ENCODE results near the gene TMEM178B. TPM values are rescaled to one million over a fixed set of nuclear protein-coding genes. Genes with fewer than 3 reads are reported as not detected.

Gene TMEM178B
- total RNA-seq, 2 donors from 2014 or later, result 1.7 to 4.1 TPM

GRCh38 chr7:141074162-141074991, 513 bp downstream of the TMEM178B start:
- 1 to 4% methylated on average over 26 to 75 of the region's 75 CpGs for WGBS, 2 experiments (ENCODE audit: insufficient coverage in 1 of 2, insufficient read length in 1 of 2)
- peaks cover 20% of the 10 kb centered on the region for H3K4me1 Mint-ChIP-seq
- H3K4me3 ChIP-seq (ENCODE audit: low read length), result peak overlapping the region; percentile 80
- no peak overlapping the region for H3K9ac ChIP-seq (ENCODE audit: extremely low read depth, low read length, poor library complexity, severe bottlenecking)
- H3K9me3 ChIP-seq (ENCODE audit: control insufficient read depth, low read length), result no peaks in the 10 kb centered on the region
- H3K27ac Mint-ChIP-seq, result no peak overlapping the region
- peak; percentile 20 for TF ChIP-seq CTCF (conservative IDR thresholded peaks at IDR 0.05)
- H3K36me3 Mint-ChIP-seq (ENCODE audit: low read depth), result no peaks in the 10 kb centered on the region
- H3K9me3 Mint-ChIP-seq, result no peaks in the 10 kb centered on the region
- H3K27ac ChIP-seq (ENCODE audit: low read depth, low read length), result no peak overlapping the region
- H3K4me1 ChIP-seq (ENCODE audit: control insufficient read depth, insufficient read depth, low read length), result peaks cover 4% of the 10 kb centered on the region
- DNase-seq, result peak; percentile 87
- peaks cover 43% of the 10 kb centered on the region for H3K27me3 Mint-ChIP-seq (ENCODE audit: insufficient read depth)
- H3K4me3 Mint-ChIP-seq, result peak overlapping the region; percentile 67
- H3K36me3 ChIP-seq (ENCODE audit: control insufficient read depth, insufficient read depth, low read length), result no peaks in the 10 kb centered on the region
- H3K27me3 ChIP-seq (ENCODE audit: control insufficient read depth, insufficient read depth, low read length, poor library complexity, severe bottlenecking), result peaks cover 70% of the 10 kb centered on the region

GRCh38 chr7:141074997-141075396, 1.1 kb downstream of the TMEM178B start:
- WGBS, 2 experiments (ENCODE audit: insufficient coverage in 1 of 2, insufficient read length in 1 of 2), result 5 to 48% methylated on average over 2 to 4 of the region's 4 CpGs
- H3K36me3 Mint-ChIP-seq (ENCODE audit: low read depth), result no peaks in the 10 kb centered on the region
- Histone ChIP-seq H3K9ac (ENCODE audit: extremely low read depth, low read length, poor library complexity, severe bottlenecking) (no peak overlapping the region), H3K27ac (ENCODE audit: low read depth, low read length) (no peak overlapping the region), H3K9me3 (ENCODE audit: control insufficient read depth, low read length) (no peaks in the 10 kb centered on the region), H3K4me1 (ENCODE audit: control insufficient read depth, insufficient read depth, low read length) (peaks cover 4% of the 10 kb centered on the region), H3K4me3 (ENCODE audit: low read length) (peak overlapping the region; percentile 80), H3K36me3 (ENCODE audit: control insufficient read depth, insufficient read depth, low read length) (no peaks in the 10 kb centered on the region), H3K27me3 (ENCODE audit: control insufficient read depth, insufficient read depth, low read length, poor library complexity, severe bottlenecking) (peaks cover 64% of the 10 kb centered on the region)
- DNase-seq, result no peak
- H3K27me3 Mint-ChIP-seq (ENCODE audit: insufficient read depth), result peaks cover 38% of the 10 kb centered on the region
- H3K27ac Mint-ChIP-seq, result no peak overlapping the region
- peaks cover 20% of the 10 kb centered on the region for H3K4me1 Mint-ChIP-seq
- no peaks in the 10 kb centered on the region for H3K9me3 Mint-ChIP-seq
- no peak for TF ChIP-seq CTCF (conservative IDR thresholded peaks at IDR 0.05)
- peak overlapping the region; percentile 67 for H3K4me3 Mint-ChIP-seq

- no peak for TF ChIP-seq CTCF (conservative IDR thresholded peaks at IDR 0.05)
- no peaks in the 10 kb centered on the region for H3K36me3 ChIP-seq (ENCODE audit: control insufficient read depth, insufficient read depth, low read length)
- Mint-ChIP-seq H3K36me3 (ENCODE audit: low read depth) (no peaks in the 10 kb centered on the region), H3K27ac (no peak overlapping the region), H3K4me1 (peaks cover 11% of the 10 kb centered on the region), H3K27me3 (ENCODE audit: insufficient read depth) (peaks cover 24% of the 10 kb centered on the region), H3K4me3 (no peak overlapping the region), H3K9me3 (no peaks in the 10 kb centered on the region)
- H3K9me3 ChIP-seq (ENCODE audit: control insufficient read depth, low read length), result no peaks in the 10 kb centered on the region
- 47 to 48% methylated on average over 2 to 3 of the region's 3 CpGs for WGBS, 2 experiments (ENCODE audit: insufficient coverage in 1 of 2, insufficient read length in 1 of 2)
- peaks cover 50% of the 10 kb centered on the region for H3K27me3 ChIP-seq (ENCODE audit: control insufficient read depth, insufficient read depth, low read length, poor library complexity, severe bottlenecking)
- peaks cover 4% of the 10 kb centered on the region for H3K4me1 ChIP-seq (ENCODE audit: control insufficient read depth, insufficient read depth, low read length)
- no peak overlapping the region for H3K9ac ChIP-seq (ENCODE audit: extremely low read depth, low read length, poor library complexity, severe bottlenecking)
- no peak for DNase-seq
- no peak overlapping the region for H3K4me3 ChIP-seq (ENCODE audit: low read length)
- no peak overlapping the region for H3K27ac ChIP-seq (ENCODE audit: low read depth, low read length)
Measured at GRCh38 chr7:141076377-141076776, 2.5 kb downstream of the TMEM178B start.
